B cell (primary cell): ENCODE data around the gene VEGFB. TPM values are rescaled to one million over a fixed set of nuclear protein-coding genes. Genes with fewer than 3 reads are reported as not detected.

ENCODE experiments used
- ATAC-seq: fragments of 200-7000 bp; cut with Tn5 transposase; one replicate; pipeline ENCODE4 v1.10.0; 2021; ENCODE audit warnings: low read depth, mild to moderate bottlenecking, moderate number of reproducible peaks, moderate library complexity
- CTCF ChIA-PET: fragments of 350-600 bp; sonication (Branson Sonifier 250); formaldehyde crosslinking; loops from one replicate; lab custom pipeline; 2021; ENCODE audit warnings: antibody characterized with exemption, inconsistent platforms; lab: Charles Lee
- POLR2A ChIA-PET: fragments of 350-600 bp; sonication (Branson Sonifier 250); formaldehyde crosslinking; loops from one replicate; lab custom pipeline; 2021; ENCODE audit warnings: antibody characterized with exemption; lab: Charles Lee
- DNase-seq: peaks from one replicate; pipeline ENCODE4 v3.0.0; 2013
- H2AFZ ChIP-seq: 2 replicates; pipeline ENCODE4 v1.6.1; 2012; ENCODE audit warnings: mild to moderate bottlenecking, low read depth, low read length; ENCODE audit not compliant: insufficient read depth, poor library complexity, severe bottlenecking
- H3K27ac ChIP-seq, 2 donors: 1 replicate in 1 of 2; 2 replicates in 1 of 2; pipeline ENCODE4 v1.5.1; 2012 to 2013; ENCODE audit warnings: low read length in 2 of 2, mild to moderate bottlenecking in 2 of 2, moderate library complexity in 1 of 2
- H3K27me3 ChIP-seq, 4 experiments: fragments of 200-600 bp in 1 of 4; sonication (generic) in 1 of 4; replicated peaks in 1 of 4; 1 replicate in 2 of 4; 2 replicates in 2 of 4; pipeline versions ENCODE4 v1.6.1 to v1.7.0; 2013 to 2016; ENCODE audit warnings: low read length in 3 of 4, mild to moderate bottlenecking in 2 of 4, mixed read lengths in 1 of 4, moderate library complexity in 1 of 4; ENCODE audit not compliant: insufficient read depth in 4 of 4, control insufficient read depth in 3 of 4; ENCODE audit errors: control extremely low read depth in 1 of 4
- H3K36me3 ChIP-seq, 2 experiments: replicated peaks in 1 of 2; 1 replicate in 1 of 2; 2 replicates in 1 of 2; pipeline versions ENCODE4 v1.6.1 to v1.7.1; 2013; ENCODE audit warnings: low read length in 1 of 2; ENCODE audit not compliant: insufficient read depth in 2 of 2, control insufficient read depth in 1 of 2; ENCODE audit errors: control extremely low read depth in 1 of 2, extremely low read depth in 1 of 2
- H3K4me1 ChIP-seq, 2 donors: fragments of 200-600 bp in 1 of 2; sonication (generic) in 1 of 2; 1 replicate in 1 of 2; 2 replicates in 1 of 2; pipeline versions ENCODE4 v1.5.1 to v1.6.1; 2013 to 2017; ENCODE audit warnings: low read length in 2 of 2; ENCODE audit not compliant: control insufficient read depth in 2 of 2, insufficient read depth in 2 of 2
- H3K4me2 ChIP-seq: replicated peaks from 2 replicates; pipeline ENCODE3; 2012; ENCODE audit warnings: mild to moderate bottlenecking, low read depth, low read length; ENCODE audit not compliant: poor library complexity, severe bottlenecking
- H3K4me3 ChIP-seq, 5 experiments: fragments of 200-600 bp in 1 of 5; sonication (generic) in 1 of 5; 1 replicate in 3 of 5; 2 replicates in 2 of 5; pipeline versions ENCODE4 v1.5.1 to v1.7.0; 2011 to 2016; ENCODE audit warnings: low read length in 4 of 5, mild to moderate bottlenecking in 4 of 5, low read depth in 2 of 5, control low read depth in 1 of 5, moderate library complexity in 1 of 5; ENCODE audit not compliant: insufficient read depth in 1 of 5; ENCODE audit errors: control extremely low read depth in 1 of 5, extremely low read depth in 1 of 5
- H3K79me2 ChIP-seq: fragments of 200-600 bp; sonication (generic); one replicate; pipeline ENCODE4 v1.6.0; 2016; ENCODE audit warnings: low read length; ENCODE audit not compliant: control insufficient read depth, insufficient read depth
- H3K9ac ChIP-seq: fragments of 200-600 bp; sonication (generic); 2 replicates; pipeline ENCODE4 v1.6.1; 2017; ENCODE audit warnings: mild to moderate bottlenecking, low read length, moderate library complexity
- H3K9me3 ChIP-seq, 3 donors: one replicate each; pipeline versions ENCODE4 v1.6.1 to v1.7.1; 2013; ENCODE audit warnings: low read length in 2 of 3; ENCODE audit not compliant: control insufficient read depth in 2 of 3, insufficient read depth in 1 of 3; ENCODE audit errors: control extremely low read depth in 1 of 3
- H4K20me1 ChIP-seq: 2 replicates; pipeline ENCODE4 v1.6.0; 2012; ENCODE audit warnings: mild to moderate bottlenecking, low read length; ENCODE audit not compliant: insufficient read depth, control insufficient read depth, poor library complexity, severe bottlenecking
- H3K27ac Mint-ChIP-seq: one replicate; pipeline ENCODE4 v1.8.0; 2021; ENCODE audit warnings: mixed read lengths
- H3K27me3 Mint-ChIP-seq: one replicate; pipeline ENCODE4 v1.8.0; 2021; ENCODE audit warnings: mixed read lengths
- H3K4me1 Mint-ChIP-seq: one replicate; pipeline ENCODE4 v1.8.0; 2021; ENCODE audit warnings: mixed read lengths
- H3K4me3 Mint-ChIP-seq: one replicate; pipeline ENCODE4 v1.8.0; 2021; ENCODE audit warnings: mixed read lengths
- H3K9me3 Mint-ChIP-seq: one replicate; pipeline ENCODE4 v1.8.0; 2022; ENCODE audit warnings: mixed read lengths; ENCODE audit not compliant: insufficient read depth
- CTCF ChIP-seq: fragments of 200-600 bp; IDR thresholded peaks from one replicate; pipeline ENCODE4 v1.8.0; 2022; ENCODE audit warnings: antibody characterized with exemption, mild to moderate bottlenecking
- EZH2 ChIP-seq: IDR thresholded peaks from 2 replicates; pipeline ENCODE4 v1.6.1; 2012; ENCODE audit warnings: borderline replicate concordance, low read depth, mild to moderate bottlenecking, moderate library complexity, low read length; ENCODE audit not compliant: insufficient read depth, poor library complexity, severe bottlenecking
- WGBS: methylation state at CpG from one replicate; pipeline ENCODE4 v1.1.5; 2013; ENCODE audit warnings: missing lambda C conversion rate; ENCODE audit not compliant: insufficient coverage; 5-methylcytosine and 5-hydroxymethylcytosine counted together
- intact Hi-C: fragments of 100-400 bp; cut with micrococcal nuclease; formaldehyde crosslinking; loops from one replicate; pipeline ENCODE4 v1.10.0; 2022
- polyA plus RNA-seq: library from polyadenylated mRNA; depleted of rRNA; stranded (reverse); fragments of >200 nt; gene quantifications from 2 replicates; pipeline ENCODE4 v1.2.3, GENCODE V29; 2012
- total RNA-seq, 2 donors: library from RNA; stranded (reverse); fragments of 120-200 nt in 1 of 2; gene quantifications; 1 replicate in 1 of 2; 2 replicates in 1 of 2; pipeline versions ENCODE4 v1.2.3 to v1.2.4, GENCODE V29; 2013 to 2022

The VEGFB gene
- total and polyA plus RNA-seq, 2 donors (not counting 1 experiment from before 2014, with no cell fraction given), result 56.4 to 152 TPM

GRCh38 chr11:64201543-64201942, 32.8 kb upstream of the VEGFB start:
- POLR2A ChIA-PET, result no interaction called here
- WGBS, result 90% methylated on average over 2 of the region's 3 CpGs

More at GRCh38 chr11:64201543-64201942, 32.8 kb upstream of the VEGFB start:
- H3K4me1 Mint-ChIP-seq, result peaks cover 18% of the 10 kb centered on the region
- no peak overlapping the region for H3K4me2 ChIP-seq
- peaks cover 3 to 64% of the 10 kb centered on the region in 2 experiments for H3K36me3 ChIP-seq
- DNase-seq (no peak), ATAC-seq (no peak)
- no peak overlapping the region for H3K27ac Mint-ChIP-seq
- no peak overlapping the region for H3K9ac ChIP-seq
- H3K27ac ChIP-seq, result no peak overlapping the region
- peaks cover 8% of the 10 kb centered on the region for H3K79me2 ChIP-seq
- no peaks in the 10 kb centered on the region for H4K20me1 ChIP-seq
- H3K4me3 ChIP-seq, result no peak overlapping the region
- H3K4me3 Mint-ChIP-seq, result no peak overlapping the region
- no peaks in the 10 kb centered on the region for H3K27me3 Mint-ChIP-seq
- H3K27me3 ChIP-seq, result no peaks in the 10 kb centered on the region
- H2AFZ ChIP-seq, result no peak overlapping the region
- TF ChIP-seq EZH2 (no peak), CTCF (no peak)
- H3K9me3 Mint-ChIP-seq, result no peaks in the 10 kb centered on the region
- H3K4me1 ChIP-seq, result peaks cover 20 to 24% of the 10 kb centered on the region in 2 donors
- CTCF ChIA-PET, result interaction anchor here (1.4 to 10.3 kb wide), 3 partner anchors 40 to 101 kb away, joined by 3 to 243 read pairs (median 141); partner anchors contain the start of genes CATSPERZ, ESRRA, FKBP2 and PLCB3
- intact Hi-C loops, result loop anchor here (10.0 kb wide), 1 partner anchor 453 kb away; no protein-coding TSS in a partner anchor
- H3K9me3 ChIP-seq, result no peaks in the 10 kb centered on the region
